GM12872 (cell line): Measurements from ENCODE around the gene AATF.

Experiments used
- CTCF ChIP-seq: IDR thresholded peaks from 3 replicates; pipeline ENCODE4 v1.5.1; 2011; ENCODE audit warnings: low read depth, mild to moderate bottlenecking, low read length, moderate library complexity; ENCODE audit not compliant: insufficient read depth

Gene AATF

GRCh38 chr17:37086334-37086733 lies 137.6 kb downstream of the AATF start:
- no peak for TF ChIP-seq CTCF

DNA sequence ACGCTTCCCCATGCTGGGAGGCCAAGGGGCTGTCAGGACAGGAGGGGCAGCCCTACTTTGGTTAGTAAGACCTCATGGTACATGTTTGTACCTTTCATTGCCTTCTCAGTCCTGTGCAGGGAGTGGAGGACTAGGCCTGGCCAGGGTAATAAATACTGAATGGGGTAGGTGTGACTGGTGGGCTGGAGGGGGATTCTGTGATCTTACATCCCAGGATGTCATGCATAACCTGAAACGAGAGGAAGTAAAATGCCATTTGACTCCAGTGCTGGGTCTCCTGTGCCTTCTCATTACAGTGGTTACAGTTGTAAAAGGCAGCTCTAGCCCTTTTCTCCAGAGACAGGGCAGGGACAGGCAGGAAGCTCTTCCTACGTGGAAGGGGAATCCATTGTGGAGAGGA lies 138.2 kb downstream of the AATF start:
- no peak for TF ChIP-seq CTCF

GRCh38 chr17:37087683-37088082 lies 138.9 kb downstream of the AATF start:
- TF ChIP-seq CTCF = no peak

GRCh38 chr17:37088459-37088858 lies 139.7 kb downstream of the AATF start:
- no peak for TF ChIP-seq CTCF

DNA sequence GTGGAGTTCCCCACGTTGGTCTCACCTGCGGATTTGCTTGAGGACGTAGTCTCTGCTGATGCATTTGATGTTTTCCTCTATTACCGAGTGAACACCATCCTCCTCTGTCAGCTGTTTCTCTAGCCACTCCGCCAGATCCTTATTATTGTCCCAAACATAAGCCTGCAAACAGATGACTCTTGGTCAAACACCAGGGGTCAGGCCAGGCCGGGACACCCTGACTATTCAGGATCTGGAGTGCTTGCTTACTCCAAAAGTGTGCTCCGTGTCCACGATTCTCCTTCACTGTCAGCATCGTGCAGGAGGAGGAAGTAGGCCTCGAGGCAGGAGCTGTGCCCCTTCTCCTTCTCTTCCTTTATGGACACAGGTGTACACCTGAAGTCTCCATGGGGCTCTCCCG lies 140.2 kb downstream of the AATF start:
- TF ChIP-seq CTCF = no peak

- TF ChIP-seq CTCF = no peak
Measured at GRCh38 chr17:37089956-37090355, 141.2 kb downstream of the AATF start.

DNA sequence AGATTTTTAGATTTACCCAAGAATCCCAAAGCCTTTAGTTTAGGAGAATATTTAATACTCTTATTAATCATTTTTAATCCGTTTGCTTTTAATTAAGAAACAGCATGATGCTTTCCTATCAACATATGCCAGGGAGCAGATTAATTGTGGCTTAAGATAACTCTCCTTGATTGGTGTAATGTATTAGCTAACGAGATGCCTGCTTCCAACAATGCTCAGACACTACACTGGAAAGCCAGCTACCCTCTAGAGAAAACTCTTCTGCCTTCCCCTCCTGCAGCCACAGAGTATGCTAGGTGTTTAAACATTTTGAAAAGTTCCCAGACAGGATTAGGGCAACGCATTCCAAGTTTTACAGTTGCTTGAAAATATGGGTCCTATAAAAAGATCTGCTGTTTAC lies 142.2 kb downstream of the AATF start:
- TF ChIP-seq CTCF = no peak

DNA sequence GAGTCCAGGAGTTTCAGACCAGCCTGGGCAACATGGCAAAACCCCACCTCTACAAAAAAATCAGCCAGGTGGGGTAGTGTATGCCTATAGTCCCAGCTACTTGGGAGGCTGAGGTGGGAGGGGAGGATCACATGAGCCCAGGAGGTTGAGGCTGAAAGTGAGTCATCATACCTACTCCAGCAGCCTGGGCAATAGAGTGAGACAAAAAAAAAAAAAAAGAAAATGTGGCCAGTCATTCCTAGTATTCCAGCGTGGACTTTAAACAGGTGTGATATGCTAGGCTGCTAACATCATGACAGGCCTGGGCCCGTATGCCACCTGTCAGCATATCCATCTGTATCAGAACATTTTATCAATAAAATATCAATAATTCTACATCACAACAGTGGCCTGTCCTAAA lies 143.3 kb downstream of the AATF start:
- TF ChIP-seq CTCF = no peak
